ENCODE measurements around the gene ST8SIA1.
"Not testable (repeated sequence)": the region's sequence is repeated elsewhere in the genome, so short reads cannot be mapped to it uniquely, and the experiment has no call there.

ST8SIA1 gene

GRCh38 chr12:22169376-22169775, 165.1 kb downstream of the ST8SIA1 start:
- DNase-seq (ENCODE audit: low spot score) = no peak

GRCh38 chr12:22164139-22164538, 170.4 kb downstream of the ST8SIA1 start:
- no peak for DNase-seq (ENCODE audit: low spot score)

GRCh38 chr12:22163594-22163993, 170.9 kb downstream of the ST8SIA1 start:
- no peak for DNase-seq (ENCODE audit: low spot score)

- DNase-seq (ENCODE audit: low spot score) = no peak
Observed at GRCh38 chr12:22160396-22161003, 174.0 kb downstream of the ST8SIA1 start.

- not testable (repeated sequence) for DNase-seq (ENCODE audit: low spot score)
Observed at GRCh38 chr12:22149286-22149685, 185.2 kb downstream of the ST8SIA1 start.

- not testable (repeated sequence) for DNase-seq (ENCODE audit: low spot score)
Observed at GRCh38 chr12:22146686-22147085, 187.8 kb downstream of the ST8SIA1 start.

Measured in D341Med (cell line).